Left lung (tissue), 10 donors: ENCODE measurements around the gene TCERG1L. TPM values are rescaled to one million over a fixed set of nuclear protein-coding genes. Genes with fewer than 3 reads are reported as not detected.
A peak's percentile ranks its signal among the peaks of the same experiment; 100 is the strongest.

Experiments used
- ATAC-seq: fragments of 200-7000 bp; cut with Tn5 transposase; one replicate; pipeline ENCODE4 v1.9.1; 2020; ENCODE audit warnings: moderate library complexity
- DNase-seq, 4 donors: peaks; one replicate each; pipeline ENCODE4 v3.0.0-alpha.2; 2013 to 2020
- H3K27ac ChIP-seq, 2 donors: fragments of 200-600 bp; sonication (generic) in 1 of 2; one replicate each; pipeline versions ENCODE4 v1.5.0 to v1.8.0; 2020 to 2021
- H3K27me3 ChIP-seq, 2 donors: fragments of 200-600 bp; sonication (generic) in 1 of 2; one replicate each; pipeline versions ENCODE4 v1.5.0 to v1.8.0; 2020 to 2021
- H3K36me3 ChIP-seq, 2 donors: fragments of 200-600 bp; sonication (generic) in 1 of 2; one replicate each; pipeline versions ENCODE4 v1.5.0 to v1.8.0; 2020 to 2021
- H3K4me1 ChIP-seq, 2 donors: fragments of 200-600 bp; one replicate each; pipeline ENCODE4 v1.8.0; 2021
- H3K4me3 ChIP-seq, 2 donors: fragments of 200-600 bp; sonication (generic) in 1 of 2; one replicate each; pipeline versions ENCODE4 v1.5.0 to v1.8.0; 2020 to 2021; ENCODE audit warnings: mild to moderate bottlenecking in 1 of 2
- H3K9me3 ChIP-seq, 2 donors: fragments of 200-600 bp; sonication (generic) in 1 of 2; one replicate each; pipeline versions ENCODE4 v1.5.0 to v1.8.0; 2020 to 2021
- CTCF ChIP-seq, 2 donors: fragments of 200-600 bp; sonication (generic) in 1 of 2; IDR thresholded peaks; one replicate each; pipeline versions ENCODE4 v1.5.0 to v1.8.0; 2021; ENCODE audit warnings: antibody characterized with exemption in 2 of 2
- intact Hi-C, 2 donors: fragments of 100-400 bp; cut with DNase I; formaldehyde crosslinking; loops; one replicate each; pipeline versions ENCODE4 v1.11.2 to v1.14.2; 2022
- polyA plus RNA-seq, 6 donors: library from polyadenylated mRNA; unstranded; fragments of 120-200 nt; gene quantifications; one replicate each; pipeline ENCODE4 v1.2.1, GENCODE V29; 2013; ENCODE audit not compliant: insufficient read length in 6 of 6
- total RNA-seq, 2 donors: library from RNA; stranded (reverse); fragmentation: NEBNext Ultra II Directional; extraction: Animal tissue kit (Norgen Biotek cat#: 25700); gene quantifications; one replicate each; pipeline ENCODE4 v1.2.1, GENCODE V29; 2021
- donor health status: DM: no; HTN: yes; CAD: no.
- donor health status: DM: no; HTN: no; CAD: no.

TCERG1L gene
- total and polyA plus RNA-seq, 8 donors = 0.35 to 0.72 (median 0.48) TPM; not detected in 2

GRCh38 chr10:131087464-131088215 lies 223.9 kb downstream of the TCERG1L start:
- no peak for TF ChIP-seq CTCF (IDR thresholded peaks at IDR 0.05)
- Histone ChIP-seq H3K4me1 (no peaks in the 10 kb centered on the region), H3K9me3 (no peaks in the 10 kb centered on the region), H3K27me3 (peaks cover 0 to 34% of the 10 kb centered on the region in 2 donors), H3K4me3 (no peak overlapping the region), H3K27ac (no peak overlapping the region), H3K36me3 (no peaks in the 10 kb centered on the region)
- DNase-seq (peak in 1 of 4 donors; percentile 59), ATAC-seq (no peak)
- intact Hi-C loops = no loop called here

- no peak for TF ChIP-seq CTCF (IDR thresholded peaks at IDR 0.05)
- intact Hi-C loops = no loop called here
- Histone ChIP-seq H3K36me3 (no peaks in the 10 kb centered on the region), H3K27ac (no peak overlapping the region), H3K9me3 (no peaks in the 10 kb centered on the region), H3K4me1 (no peaks in the 10 kb centered on the region), H3K27me3 (peaks cover 0 to 39% of the 10 kb centered on the region in 2 donors), H3K4me3 (no peak overlapping the region)
- DNase-seq (no peak), ATAC-seq (no peak)
These were observed 225.0 kb downstream of the TCERG1L start for GRCh38 chr10:131086511-131086910.

DNA sequence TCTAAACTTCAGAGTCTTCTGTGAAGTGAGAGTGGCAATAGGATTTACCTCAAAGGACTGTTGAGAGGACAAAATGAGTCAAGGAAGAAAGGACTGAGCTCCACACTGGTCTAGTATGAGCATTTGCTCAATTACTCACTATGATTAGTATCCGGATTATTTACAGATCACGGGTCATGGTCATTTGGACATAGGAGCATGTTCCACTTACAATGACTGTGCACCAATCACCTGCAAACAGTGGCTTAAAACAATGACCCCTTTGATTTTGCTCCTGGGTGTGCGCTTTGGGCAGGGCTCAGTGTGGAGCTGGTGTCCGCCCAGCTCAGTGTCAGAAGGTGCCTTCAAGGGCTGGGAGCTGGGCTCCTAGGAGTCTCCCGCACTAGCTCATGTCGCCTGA lies 225.4 kb downstream of the TCERG1L start:
- Histone ChIP-seq H3K36me3 (no peaks in the 10 kb centered on the region), H3K4me1 (no peaks in the 10 kb centered on the region), H3K27ac (no peak overlapping the region), H3K9me3 (no peaks in the 10 kb centered on the region), H3K27me3 (peaks cover 0 to 35% of the 10 kb centered on the region in 2 donors), H3K4me3 (no peak overlapping the region)
- no peak for ATAC-seq
- intact Hi-C loops = no loop called here
- no peak for DNase-seq
- no peak for TF ChIP-seq CTCF (IDR thresholded peaks at IDR 0.05)

DNA sequence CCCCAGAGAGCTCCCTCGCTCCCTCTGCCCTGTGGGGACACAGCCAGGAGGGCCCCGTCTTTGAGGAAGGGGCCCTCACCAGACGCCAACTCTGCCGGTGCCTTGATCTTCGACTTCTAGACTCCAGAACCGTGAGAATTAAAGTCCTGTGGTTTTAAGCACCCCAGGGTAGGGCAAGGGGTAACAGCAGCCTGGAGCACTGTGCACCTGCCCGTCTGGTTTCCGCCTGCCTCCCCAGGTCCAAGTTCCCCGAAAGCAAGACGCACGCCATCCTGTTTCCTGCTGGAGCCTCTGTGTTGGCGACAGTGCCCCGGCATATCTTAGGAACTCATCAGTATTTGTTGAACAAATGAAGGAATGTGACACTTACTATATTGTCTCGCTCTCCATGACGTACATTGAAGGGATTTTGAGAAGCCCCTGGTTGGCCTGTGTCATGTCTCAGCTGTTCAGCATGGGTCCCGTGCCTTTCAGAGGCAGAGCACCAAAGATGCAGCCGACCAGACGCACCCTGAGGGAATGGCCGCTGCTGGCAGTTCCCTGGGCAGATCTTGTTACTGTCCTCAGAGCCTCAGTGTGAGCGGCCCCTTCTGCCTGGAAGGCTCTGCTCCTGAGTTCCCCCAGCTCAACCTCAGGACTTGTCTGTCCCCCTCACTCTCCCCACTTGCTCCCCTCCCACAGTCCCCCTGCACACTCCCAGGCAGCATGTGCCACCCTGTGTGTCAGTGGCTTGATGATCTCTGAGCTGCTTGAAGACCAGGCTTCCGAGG lies 226.2 kb downstream of the TCERG1L start:
- TF ChIP-seq CTCF (IDR thresholded peaks at IDR 0.05) = no peak
- DNase-seq = no peak
- peaks cover 0 to 35% of the 10 kb centered on the region in 2 donors for H3K27me3 ChIP-seq
- H3K4me3 ChIP-seq = no peak overlapping the region
- ATAC-seq = no peak
- H3K36me3 ChIP-seq = no peaks in the 10 kb centered on the region
- H3K27ac ChIP-seq = no peak overlapping the region
- intact Hi-C loops = no loop called here
- no peaks in the 10 kb centered on the region for H3K4me1 ChIP-seq
- H3K9me3 ChIP-seq = no peaks in the 10 kb centered on the region

DNA sequence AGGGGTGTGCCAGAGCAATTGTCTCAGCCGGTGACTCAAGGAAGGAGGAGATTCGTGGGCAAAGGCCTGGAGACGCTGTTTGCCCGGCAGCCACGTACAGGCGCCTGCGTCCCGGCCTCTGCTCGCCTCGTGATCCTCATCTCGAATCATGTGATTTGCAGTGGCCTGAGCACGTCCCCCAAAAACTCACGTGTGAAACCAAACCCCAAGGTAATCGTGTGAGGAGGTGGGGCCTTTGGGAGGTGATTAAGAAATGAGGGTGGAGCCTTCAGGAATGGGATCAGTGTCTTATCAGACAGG lies 226.8 kb downstream of the TCERG1L start:
- Histone ChIP-seq H3K4me1 (no peaks in the 10 kb centered on the region), H3K27me3 (peaks cover 0 to 32% of the 10 kb centered on the region in 2 donors), H3K27ac (no peak overlapping the region), H3K36me3 (no peaks in the 10 kb centered on the region), H3K9me3 (no peaks in the 10 kb centered on the region), H3K4me3 (no peak overlapping the region)
- intact Hi-C loops = no loop called here
- ATAC-seq = no peak
- no peak for DNase-seq
- TF ChIP-seq CTCF (IDR thresholded peaks at IDR 0.05) = no peak
